ENCODE measurements around the gene PCSK5.

The PCSK5 gene

GRCh38 chr9:76373784-76374474, 483.5 kb downstream of the PCSK5 start:
- TF ChIP-seq EZH2phosphoT487 (conservative IDR thresholded peaks at IDR 0.05; ENCODE audit: low read length) = no peak
- H3K4me3 ChIP-seq (ENCODE audit: insufficient read depth, low read length, poor library complexity, severe bottlenecking) = no peak overlapping the region
- no peak overlapping the region for H3K27ac ChIP-seq (ENCODE audit: low read depth, low read length)
- H4K20me1 ChIP-seq (ENCODE audit: low read depth, low read length) = no peaks in the 10 kb centered on the region
- H3F3A ChIP-seq (ENCODE audit: insufficient read depth) = no peaks in the 10 kb centered on the region
- no peaks in the 10 kb centered on the region for H3K9me2 ChIP-seq (replicated peaks; ENCODE audit: insufficient read depth, low read length)
- no peaks in the 10 kb centered on the region for H3K27me3 ChIP-seq (ENCODE audit: low read length)
- H3K9ac ChIP-seq (ENCODE audit: low read length) = no peak overlapping the region
- H3K36me3 ChIP-seq (ENCODE audit: low read length) = no peaks in the 10 kb centered on the region
- no peak overlapping the region for H2AFZ ChIP-seq (ENCODE audit: low read depth, low read length, severe bottlenecking)
- H3K79me2 ChIP-seq (ENCODE audit: insufficient read depth, low read length) = no peaks in the 10 kb centered on the region
- H3K4me2 ChIP-seq (ENCODE audit: low read depth, low read length, poor library complexity, severe bottlenecking) = no peak overlapping the region
- no peaks in the 10 kb centered on the region for H3K9me3 ChIP-seq (ENCODE audit: insufficient read depth, low read length)

- Histone ChIP-seq H3K9ac (ENCODE audit: low read length) (no peak overlapping the region), H3K27ac (ENCODE audit: low read depth, low read length) (no peak overlapping the region), H3K27me3 (ENCODE audit: low read length) (no peaks in the 10 kb centered on the region), H3K4me3 (ENCODE audit: insufficient read depth, low read length, poor library complexity, severe bottlenecking) (no peak overlapping the region), H3K9me3 (ENCODE audit: insufficient read depth, low read length) (no peaks in the 10 kb centered on the region), H3F3A (ENCODE audit: insufficient read depth) (no peaks in the 10 kb centered on the region), H3K79me2 (ENCODE audit: insufficient read depth, low read length) (no peaks in the 10 kb centered on the region), H2AFZ (ENCODE audit: low read depth, low read length, severe bottlenecking) (no peak overlapping the region), H3K9me2 (replicated peaks; ENCODE audit: insufficient read depth, low read length) (no peaks in the 10 kb centered on the region), H3K36me3 (ENCODE audit: low read length) (no peaks in the 10 kb centered on the region), H4K20me1 (ENCODE audit: low read depth, low read length) (no peaks in the 10 kb centered on the region), H3K4me2 (ENCODE audit: low read depth, low read length, poor library complexity, severe bottlenecking) (no peak overlapping the region)
- TF ChIP-seq CTCF (IDR thresholded peaks at IDR 0.05; ENCODE audit: insufficient read depth, low read length, poor library complexity, severe bottlenecking) (no peak), EZH2phosphoT487 (conservative IDR thresholded peaks at IDR 0.05; ENCODE audit: low read length) (no peak)
These were observed 484.5 kb downstream of the PCSK5 start for GRCh38 chr9:76374783-76375559.

GRCh38 chr9:76377791-76378190, 487.3 kb downstream of the PCSK5 start:
- Histone ChIP-seq H3K9ac (ENCODE audit: low read length) (no peak overlapping the region), H3K9me3 (ENCODE audit: insufficient read depth, low read length) (no peaks in the 10 kb centered on the region), H4K20me1 (ENCODE audit: low read depth, low read length) (no peaks in the 10 kb centered on the region), H3K79me2 (ENCODE audit: insufficient read depth, low read length) (no peaks in the 10 kb centered on the region), H3K27ac (ENCODE audit: low read depth, low read length) (no peak overlapping the region), H3K4me2 (ENCODE audit: low read depth, low read length, poor library complexity, severe bottlenecking) (no peak overlapping the region), H3K4me3 (ENCODE audit: insufficient read depth, low read length, poor library complexity, severe bottlenecking) (no peak overlapping the region), H3K9me2 (replicated peaks; ENCODE audit: insufficient read depth, low read length) (no peaks in the 10 kb centered on the region), H3F3A (ENCODE audit: insufficient read depth) (no peaks in the 10 kb centered on the region), H3K27me3 (ENCODE audit: low read length) (no peaks in the 10 kb centered on the region), H3K36me3 (ENCODE audit: low read length) (no peaks in the 10 kb centered on the region), H2AFZ (ENCODE audit: low read depth, low read length, severe bottlenecking) (no peak overlapping the region)
- TF ChIP-seq EZH2phosphoT487 (conservative IDR thresholded peaks at IDR 0.05; ENCODE audit: low read length) (no peak), CTCF (IDR thresholded peaks at IDR 0.05; ENCODE audit: insufficient read depth, low read length, poor library complexity, severe bottlenecking) (no peak)
